ENCODE data around the gene NOX3.

The NOX3 gene

DNA sequence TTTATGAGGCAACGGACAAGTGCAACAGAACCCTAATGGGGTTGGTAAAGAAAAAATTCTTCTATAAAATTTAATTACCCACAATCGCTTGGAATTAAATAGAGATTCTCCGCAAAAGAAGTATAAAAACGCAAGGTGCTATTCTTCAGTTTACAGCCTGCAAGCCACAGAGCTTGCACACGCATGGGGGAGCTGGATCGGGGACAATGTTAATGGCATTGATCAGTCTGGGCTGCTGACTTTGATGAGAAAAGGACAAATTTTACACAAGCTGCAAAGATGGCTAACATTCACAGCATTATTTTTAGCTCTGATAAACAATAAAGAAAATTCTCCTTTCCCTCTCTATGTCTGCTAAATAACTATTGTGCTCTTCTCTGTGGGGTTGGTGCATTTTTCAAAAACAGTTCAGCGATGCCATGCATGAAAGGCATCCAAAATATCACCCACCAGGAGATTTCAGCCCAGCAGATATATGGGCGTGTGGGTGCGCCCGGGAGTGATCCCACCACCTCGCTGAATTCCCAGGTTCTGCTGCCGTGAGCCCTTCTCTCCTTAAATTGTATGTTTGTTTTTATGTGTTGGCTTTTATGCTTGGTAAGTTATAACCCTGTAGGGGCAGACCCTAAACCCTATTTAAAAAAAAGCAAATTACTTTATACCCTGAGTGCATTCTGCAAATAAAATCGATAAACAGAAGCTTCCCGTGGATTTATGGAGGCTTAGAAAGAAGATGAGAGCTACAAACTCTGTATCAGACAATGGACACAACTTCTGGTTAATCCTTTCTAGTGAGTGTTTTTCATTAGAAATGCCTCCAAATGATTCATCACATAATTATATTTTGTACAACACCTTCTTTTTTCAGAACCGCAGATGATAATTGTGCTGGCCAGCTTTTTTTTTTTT, 55.6 kb downstream of the NOX3 start:
- H3F3A ChIP-seq (ENCODE audit: control insufficient read depth, insufficient read depth), result no peaks in the 10 kb centered on the region
- no peak for TF ChIP-seq EZH2phosphoT487 (IDR thresholded peaks at IDR 0.05; ENCODE audit: borderline replicate concordance, low read length)
- TF ChIP-seq, protein P1, sequence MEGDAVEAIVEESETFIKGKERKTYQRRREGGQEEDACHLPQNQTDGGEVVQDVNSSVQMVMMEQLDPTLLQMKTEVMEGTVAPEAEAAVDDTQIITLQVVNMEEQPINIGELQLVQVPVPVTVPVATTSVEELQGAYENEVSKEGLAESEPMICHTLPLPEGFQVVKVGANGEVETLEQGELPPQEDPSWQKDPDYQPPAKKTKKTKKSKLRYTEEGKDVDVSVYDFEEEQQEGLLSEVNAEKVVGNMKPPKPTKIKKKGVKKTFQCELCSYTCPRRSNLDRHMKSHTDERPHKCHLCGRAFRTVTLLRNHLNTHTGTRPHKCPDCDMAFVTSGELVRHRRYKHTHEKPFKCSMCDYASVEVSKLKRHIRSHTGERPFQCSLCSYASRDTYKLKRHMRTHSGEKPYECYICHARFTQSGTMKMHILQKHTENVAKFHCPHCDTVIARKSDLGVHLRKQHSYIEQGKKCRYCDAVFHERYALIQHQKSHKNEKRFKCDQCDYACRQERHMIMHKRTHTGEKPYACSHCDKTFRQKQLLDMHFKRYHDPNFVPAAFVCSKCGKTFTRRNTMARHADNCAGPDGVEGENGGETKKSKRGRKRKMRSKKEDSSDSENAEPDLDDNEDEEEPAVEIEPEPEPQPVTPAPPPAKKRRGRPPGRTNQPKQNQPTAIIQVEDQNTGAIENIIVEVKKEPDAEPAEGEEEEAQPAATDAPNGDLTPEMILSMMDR (IDR thresholded peaks at IDR 0.05; ENCODE audit: low read depth, low read length, poor library complexity, severe bottlenecking), result no peak
- H3K4me2 ChIP-seq (ENCODE audit: low read length), result no peak overlapping the region
- no peaks in the 10 kb centered on the region for H3K27me3 ChIP-seq (ENCODE audit: control insufficient read depth, low read length)
- no peaks in the 10 kb centered on the region for H3K36me3 ChIP-seq (ENCODE audit: control insufficient read depth, low read length)
- H3K9me2 ChIP-seq (replicated peaks; ENCODE audit: control insufficient read depth, low read length), result no peaks in the 10 kb centered on the region
- H3K4me1 ChIP-seq (ENCODE audit: control insufficient read depth, low read length), result peaks cover 18% of the 10 kb centered on the region
- no peaks in the 10 kb centered on the region for H3K79me2 ChIP-seq (ENCODE audit: control insufficient read depth, low read length)
- H3K4me3 ChIP-seq (ENCODE audit: low read length), result no peak overlapping the region
- H3K27ac ChIP-seq (ENCODE audit: low read depth, low read length), result no peak overlapping the region
- no peaks in the 10 kb centered on the region for H3K9me3 ChIP-seq (ENCODE audit: control insufficient read depth, insufficient read depth, low read length)
- H4K20me1 ChIP-seq (ENCODE audit: control insufficient read depth, insufficient read depth, low read depth, low read length), result no peaks in the 10 kb centered on the region

DNA sequence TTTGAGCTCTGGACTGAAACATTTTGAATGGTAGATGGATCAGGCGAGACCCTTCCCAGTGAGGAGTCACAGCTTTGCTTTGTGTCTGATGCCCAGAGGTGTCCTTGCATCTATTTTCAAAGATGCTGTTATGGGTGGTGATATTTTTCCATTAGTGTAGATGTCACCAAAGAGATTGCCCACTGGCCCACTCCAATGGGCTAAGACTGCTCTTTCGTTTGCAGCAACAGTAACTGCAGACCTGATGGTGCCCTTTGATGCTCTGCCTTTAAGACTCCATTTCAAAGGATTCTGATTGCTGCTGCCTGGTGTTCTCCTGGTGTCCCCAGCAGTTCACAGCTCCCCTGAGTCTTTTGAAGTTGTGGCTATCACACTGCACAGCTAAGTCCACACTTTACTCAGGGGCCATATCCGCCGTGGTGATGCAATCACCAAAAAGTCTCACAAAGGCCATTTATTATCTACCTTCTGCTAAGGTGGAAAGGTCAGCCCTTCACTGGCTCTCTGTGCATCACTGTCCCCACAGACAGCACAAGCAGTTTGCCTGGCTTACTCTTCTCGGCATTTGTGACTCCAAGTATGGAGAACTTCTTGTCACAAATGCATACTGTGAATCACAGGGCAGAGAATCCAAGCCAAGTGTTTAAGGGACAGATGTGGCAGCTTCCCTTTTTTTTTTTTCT, 56.4 kb downstream of the NOX3 start:
- peaks cover 14% of the 10 kb centered on the region for H3K4me1 ChIP-seq (ENCODE audit: control insufficient read depth, low read length)
- no peak overlapping the region for H3K27ac ChIP-seq (ENCODE audit: low read depth, low read length)
- no peak overlapping the region for H3K4me3 ChIP-seq (ENCODE audit: low read length)
- H3K27me3 ChIP-seq (ENCODE audit: control insufficient read depth, low read length), result no peaks in the 10 kb centered on the region
- TF ChIP-seq EZH2phosphoT487 (IDR thresholded peaks at IDR 0.05; ENCODE audit: borderline replicate concordance, low read length), result no peak
- TF ChIP-seq, protein P1 (IDR thresholded peaks at IDR 0.05; ENCODE audit: low read depth, low read length, poor library complexity, severe bottlenecking), result no peak
- H3K4me2 ChIP-seq (ENCODE audit: low read length), result no peak overlapping the region
- no peaks in the 10 kb centered on the region for H3K36me3 ChIP-seq (ENCODE audit: control insufficient read depth, low read length)
- no peaks in the 10 kb centered on the region for H3F3A ChIP-seq (ENCODE audit: control insufficient read depth, insufficient read depth)
- no peaks in the 10 kb centered on the region for H4K20me1 ChIP-seq (ENCODE audit: control insufficient read depth, insufficient read depth, low read depth, low read length)
- no peaks in the 10 kb centered on the region for H3K9me2 ChIP-seq (replicated peaks; ENCODE audit: control insufficient read depth, low read length)
- no peaks in the 10 kb centered on the region for H3K79me2 ChIP-seq (ENCODE audit: control insufficient read depth, low read length)
- no peaks in the 10 kb centered on the region for H3K9me3 ChIP-seq (ENCODE audit: control insufficient read depth, insufficient read depth, low read length)

DNA sequence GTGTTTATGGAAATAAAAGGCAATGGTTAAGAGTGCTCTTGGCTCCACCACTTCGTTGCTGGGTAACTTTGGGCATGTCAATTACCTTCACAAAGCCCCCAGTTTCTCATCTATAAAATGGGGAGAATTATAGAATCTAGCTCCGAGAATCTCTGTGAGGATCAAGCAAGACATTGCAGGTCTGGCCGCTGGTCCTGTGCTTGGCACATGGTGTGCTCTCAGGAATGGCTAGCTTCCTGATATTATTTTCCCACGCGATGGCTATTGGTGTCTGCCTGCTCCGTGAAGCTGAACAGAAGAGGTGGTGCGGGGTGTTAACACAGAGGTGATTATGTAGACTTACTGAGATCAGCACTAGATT, 57.0 kb downstream of the NOX3 start:
- no peak for TF ChIP-seq EZH2phosphoT487 (IDR thresholded peaks at IDR 0.05; ENCODE audit: borderline replicate concordance, low read length)
- TF ChIP-seq, protein P1 (IDR thresholded peaks at IDR 0.05; ENCODE audit: low read depth, low read length, poor library complexity, severe bottlenecking), result no peak
- Histone ChIP-seq H3K27ac (ENCODE audit: low read depth, low read length) (no peak overlapping the region), H3K4me1 (ENCODE audit: control insufficient read depth, low read length) (peaks cover 11% of the 10 kb centered on the region), H3F3A (ENCODE audit: control insufficient read depth, insufficient read depth) (no peaks in the 10 kb centered on the region), H3K9me2 (replicated peaks; ENCODE audit: control insufficient read depth, low read length) (no peaks in the 10 kb centered on the region), H3K27me3 (ENCODE audit: control insufficient read depth, low read length) (no peaks in the 10 kb centered on the region), H3K79me2 (ENCODE audit: control insufficient read depth, low read length) (no peaks in the 10 kb centered on the region), H3K9me3 (ENCODE audit: control insufficient read depth, insufficient read depth, low read length) (no peaks in the 10 kb centered on the region), H3K4me3 (ENCODE audit: low read length) (no peak overlapping the region), H4K20me1 (ENCODE audit: control insufficient read depth, insufficient read depth, low read depth, low read length) (no peaks in the 10 kb centered on the region), H3K4me2 (ENCODE audit: low read length) (no peak overlapping the region), H3K36me3 (ENCODE audit: control insufficient read depth, low read length) (no peaks in the 10 kb centered on the region)

All from DOHH2 (cell line).